Progenitor cell of endocrine pancreas (in vitro differentiated cells): ENCODE data around the gene ERICH3. TPM values are rescaled to one million over a fixed set of nuclear protein-coding genes. Genes with fewer than 3 reads are reported as not detected.

Source experiments
- DNase-seq: peaks from one replicate; pipeline ENCODE4 v3.0.0; 2021; ENCODE audit warnings: low spot score; ENCODE audit not compliant: unreplicated experiment
- H3K27ac Mint-ChIP-seq: 2 replicates; pipeline ENCODE4 v1.8.0; 2021; ENCODE audit warnings: mild to moderate bottlenecking, moderate library complexity, mixed read lengths
- H3K27me3 Mint-ChIP-seq: 2 replicates; pipeline ENCODE4 v1.8.0; 2021; ENCODE audit warnings: mixed read lengths
- H3K36me3 Mint-ChIP-seq: 2 replicates; pipeline ENCODE4 v1.8.0; 2022; ENCODE audit warnings: mixed read lengths; ENCODE audit not compliant: insufficient read depth
- H3K4me1 Mint-ChIP-seq: 2 replicates; pipeline ENCODE4 v1.8.0; 2021; ENCODE audit warnings: low read depth, mixed read lengths
- H3K4me3 Mint-ChIP-seq: 2 replicates; pipeline ENCODE4 v1.8.0; 2021; ENCODE audit warnings: low read depth, mild to moderate bottlenecking, moderate library complexity, mixed read lengths
- H3K9me3 Mint-ChIP-seq: 2 replicates; pipeline ENCODE4 v1.8.0; 2021; ENCODE audit warnings: low read depth, mixed read lengths
- total RNA-seq: library from RNA; stranded (reverse); gene quantifications from 2 replicates; pipeline ENCODE4 v1.2.1, GENCODE V29; 2021
- TF ChIP-seq, protein P1 (sequence below): fragments of 200-600 bp; sonication (generic); IDR thresholded peaks from one replicate; pipeline ENCODE4 v1.5.0; 2021; ENCODE audit warnings: antibody characterized with exemption, mild to moderate bottlenecking; ENCODE audit not compliant: unreplicated experiment

The ERICH3 gene
- total RNA-seq, 1 donor from 2014 or later: 1.5 TPM

DNA sequence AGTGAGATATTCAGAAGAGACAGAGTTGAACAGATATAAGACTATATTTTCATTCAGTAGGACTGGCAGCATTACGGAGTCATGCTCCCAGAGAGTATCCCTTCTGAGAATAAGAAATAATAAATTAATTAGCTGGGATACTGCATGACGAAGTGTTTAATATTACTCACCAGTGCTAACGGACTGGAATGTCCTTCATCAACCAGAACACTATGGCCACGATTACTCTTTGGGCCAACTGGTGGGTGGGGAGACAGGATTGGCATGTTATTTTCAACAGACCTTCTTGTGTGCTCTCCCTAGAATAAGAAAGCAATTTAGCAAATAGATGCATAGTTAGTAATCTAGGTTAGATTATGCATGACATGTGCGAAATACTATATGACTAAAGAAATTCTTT, 32.4 kb downstream of the ERICH3 start:
- no peaks in the 10 kb centered on the region for H3K4me1 Mint-ChIP-seq
- no peaks in the 10 kb centered on the region for H3K27me3 Mint-ChIP-seq
- DNase-seq: no peak
- H3K36me3 Mint-ChIP-seq: no peaks in the 10 kb centered on the region
- H3K9me3 Mint-ChIP-seq: no peaks in the 10 kb centered on the region
- no peak overlapping the region for H3K4me3 Mint-ChIP-seq
- TF ChIP-seq, protein P1, sequence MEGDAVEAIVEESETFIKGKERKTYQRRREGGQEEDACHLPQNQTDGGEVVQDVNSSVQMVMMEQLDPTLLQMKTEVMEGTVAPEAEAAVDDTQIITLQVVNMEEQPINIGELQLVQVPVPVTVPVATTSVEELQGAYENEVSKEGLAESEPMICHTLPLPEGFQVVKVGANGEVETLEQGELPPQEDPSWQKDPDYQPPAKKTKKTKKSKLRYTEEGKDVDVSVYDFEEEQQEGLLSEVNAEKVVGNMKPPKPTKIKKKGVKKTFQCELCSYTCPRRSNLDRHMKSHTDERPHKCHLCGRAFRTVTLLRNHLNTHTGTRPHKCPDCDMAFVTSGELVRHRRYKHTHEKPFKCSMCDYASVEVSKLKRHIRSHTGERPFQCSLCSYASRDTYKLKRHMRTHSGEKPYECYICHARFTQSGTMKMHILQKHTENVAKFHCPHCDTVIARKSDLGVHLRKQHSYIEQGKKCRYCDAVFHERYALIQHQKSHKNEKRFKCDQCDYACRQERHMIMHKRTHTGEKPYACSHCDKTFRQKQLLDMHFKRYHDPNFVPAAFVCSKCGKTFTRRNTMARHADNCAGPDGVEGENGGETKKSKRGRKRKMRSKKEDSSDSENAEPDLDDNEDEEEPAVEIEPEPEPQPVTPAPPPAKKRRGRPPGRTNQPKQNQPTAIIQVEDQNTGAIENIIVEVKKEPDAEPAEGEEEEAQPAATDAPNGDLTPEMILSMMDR: no peak
- H3K27ac Mint-ChIP-seq: no peak overlapping the region

GRCh38 chr1:74637296-74637695, 36.3 kb downstream of the ERICH3 start:
- Mint-ChIP-seq H3K4me1 (no peaks in the 10 kb centered on the region), H3K27me3 (no peaks in the 10 kb centered on the region), H3K9me3 (no peaks in the 10 kb centered on the region), H3K4me3 (no peak overlapping the region), H3K27ac (no peak overlapping the region), H3K36me3 (no peaks in the 10 kb centered on the region)
- TF ChIP-seq, protein P1: no peak
- DNase-seq: no peak

- Mint-ChIP-seq H3K27ac (no peak overlapping the region), H3K36me3 (no peaks in the 10 kb centered on the region), H3K27me3 (no peaks in the 10 kb centered on the region), H3K9me3 (no peaks in the 10 kb centered on the region), H3K4me3 (no peak overlapping the region), H3K4me1 (no peaks in the 10 kb centered on the region)
- TF ChIP-seq, protein P1: no peak
- no peak for DNase-seq
Observed at GRCh38 chr1:74629283-74629682, 44.3 kb downstream of the ERICH3 start.

DNA sequence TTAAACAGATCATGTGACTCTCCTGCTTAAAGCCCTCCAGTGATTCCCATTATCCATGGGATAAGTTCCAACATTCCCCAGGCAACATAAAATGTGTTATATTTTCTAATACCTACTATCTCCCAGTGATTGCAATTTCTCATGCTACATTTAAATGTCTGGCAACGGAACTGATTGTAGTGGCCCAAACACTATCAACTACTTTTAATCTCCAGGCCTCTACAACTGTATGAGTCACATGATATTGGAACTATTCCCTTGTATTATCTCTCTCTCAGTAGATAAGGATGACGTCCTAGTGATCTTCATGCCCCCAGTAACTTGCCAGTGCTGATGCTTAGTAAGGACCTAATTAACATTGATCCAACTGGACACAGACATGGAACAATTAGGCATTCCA, 49.9 kb downstream of the ERICH3 start:
- TF ChIP-seq, protein P1: no peak

DNA sequence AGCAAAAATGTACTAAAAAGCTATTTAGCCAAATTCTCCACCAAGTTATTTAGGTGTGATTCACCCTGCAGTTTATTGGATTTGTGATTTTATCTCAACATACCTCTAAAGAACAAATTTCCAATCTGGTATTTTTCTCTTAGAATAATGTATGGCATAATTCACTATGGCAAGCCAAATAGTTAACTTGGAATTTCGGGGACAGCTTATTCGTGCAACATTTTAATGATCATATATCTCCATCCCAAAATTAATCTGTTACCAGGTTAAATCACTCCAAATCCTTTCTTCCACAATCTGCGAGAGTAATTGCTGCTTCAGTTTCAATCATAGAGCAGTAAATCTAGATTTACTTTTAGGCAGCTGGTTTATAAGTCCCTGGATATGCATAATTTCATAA, 53.4 kb downstream of the ERICH3 start:
- TF ChIP-seq, protein P1: no peak

More for the DNA sequence above, 49.9 kb downstream of the ERICH3 start:
- no peaks in the 10 kb centered on the region for H3K4me1 Mint-ChIP-seq
- H3K9me3 Mint-ChIP-seq: no peaks in the 10 kb centered on the region
- DNase-seq: no peak
- no peaks in the 10 kb centered on the region for H3K27me3 Mint-ChIP-seq
- H3K4me3 Mint-ChIP-seq: no peak overlapping the region
- no peak overlapping the region for H3K27ac Mint-ChIP-seq
- H3K36me3 Mint-ChIP-seq: no peaks in the 10 kb centered on the region

More for the DNA sequence above, 53.4 kb downstream of the ERICH3 start:
- H3K27me3 Mint-ChIP-seq: no peaks in the 10 kb centered on the region
- H3K27ac Mint-ChIP-seq: no peak overlapping the region
- H3K36me3 Mint-ChIP-seq: no peaks in the 10 kb centered on the region
- DNase-seq: no peak
- H3K9me3 Mint-ChIP-seq: no peaks in the 10 kb centered on the region
- no peaks in the 10 kb centered on the region for H3K4me1 Mint-ChIP-seq
- H3K4me3 Mint-ChIP-seq: no peak overlapping the region
